Central memory CD8-positive, alpha-beta T cell (primary cell): ENCODE results near the gene PHF23.
A peak's percentile ranks its signal among the peaks of the same experiment; 100 is the strongest.

Experiments
- ATAC-seq: fragments of 150-1000 bp; cut with Tn5 transposase; replicated peaks from 2 replicates; pipeline ENCODE4 v1.10.0; 2022; ENCODE audit warnings: mild to moderate bottlenecking, moderate FRiP score, moderate number of reproducible peaks; ENCODE audit not compliant: poor library complexity, severe bottlenecking; ENCODE audit errors: extremely low read depth
- DNase-seq, 2 donors: peaks; one replicate each; pipeline ENCODE4 v3.0.0; 2021; ENCODE audit warnings: low spot score in 2 of 2
- H3K27ac Mint-ChIP-seq: one replicate; pipeline ENCODE4 v1.8.0; 2022; ENCODE audit warnings: low read depth, mild to moderate bottlenecking, moderate library complexity, mixed read lengths
- H3K27me3 Mint-ChIP-seq: one replicate; pipeline ENCODE4 v1.8.0; 2022; ENCODE audit warnings: mixed read lengths
- H3K36me3 Mint-ChIP-seq: one replicate; pipeline ENCODE4 v1.8.0; 2022; ENCODE audit warnings: mild to moderate bottlenecking, moderate library complexity, mixed read lengths; ENCODE audit not compliant: insufficient read depth
- H3K4me1 Mint-ChIP-seq: one replicate; pipeline ENCODE4 v1.8.0; 2022; ENCODE audit warnings: mixed read lengths
- H3K4me3 Mint-ChIP-seq: one replicate; pipeline ENCODE4 v1.8.0; 2022; ENCODE audit warnings: mild to moderate bottlenecking, moderate library complexity, mixed read lengths
- H3K9me3 Mint-ChIP-seq: one replicate; pipeline ENCODE4 v1.8.0; 2022; ENCODE audit warnings: mixed read lengths

PHF23 gene

GRCh38 chr17:7208754-7209460 lies 30.4 kb downstream of the PHF23 start:
- H3K9me3 Mint-ChIP-seq, result no peaks in the 10 kb centered on the region
- DNase-seq, result no peak
- no peak overlapping the region for H3K4me3 Mint-ChIP-seq
- no peak for ATAC-seq
- H3K4me1 Mint-ChIP-seq, result peaks cover 34% of the 10 kb centered on the region
- peaks cover 50% of the 10 kb centered on the region for H3K27me3 Mint-ChIP-seq
- H3K36me3 Mint-ChIP-seq, result peaks cover 17% of the 10 kb centered on the region
- peak overlapping the region; percentile 54 for H3K27ac Mint-ChIP-seq

DNA sequence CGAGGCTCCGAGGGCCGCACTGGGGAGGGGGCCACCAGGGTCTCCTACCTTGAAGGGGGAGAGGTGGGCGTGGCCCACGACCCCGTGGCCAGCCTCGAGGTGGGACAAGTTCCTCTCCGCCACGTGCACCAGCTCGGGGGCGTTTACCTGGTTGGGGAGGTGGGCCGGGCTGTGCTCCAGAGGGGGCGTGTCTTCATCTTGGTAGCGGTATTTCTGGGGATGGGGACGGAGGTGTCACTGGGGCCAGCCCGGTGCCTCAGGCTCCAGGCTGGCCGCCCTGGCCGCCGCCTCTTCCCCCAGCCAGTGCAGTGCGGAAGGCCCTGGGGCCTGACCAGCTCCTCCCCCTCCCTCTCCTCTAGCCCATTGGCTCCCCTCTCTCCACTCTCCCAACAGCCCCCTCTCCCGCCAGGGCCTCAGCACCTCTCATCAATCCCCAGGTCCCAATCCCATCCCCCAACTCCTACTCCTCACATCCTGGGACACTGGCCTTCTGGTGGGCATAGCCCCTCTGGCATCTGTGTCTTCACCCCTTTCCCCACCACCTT lies 31.2 kb downstream of the PHF23 start:
- Mint-ChIP-seq H3K4me3 (no peak overlapping the region), H3K36me3 (peaks cover 14% of the 10 kb centered on the region), H3K27me3 (peaks cover 43% of the 10 kb centered on the region), H3K4me1 (peaks cover 29% of the 10 kb centered on the region), H3K27ac (peak overlapping the region; percentile 54), H3K9me3 (no peaks in the 10 kb centered on the region)
- ATAC-seq (no peak), DNase-seq (no peak)

DNA sequence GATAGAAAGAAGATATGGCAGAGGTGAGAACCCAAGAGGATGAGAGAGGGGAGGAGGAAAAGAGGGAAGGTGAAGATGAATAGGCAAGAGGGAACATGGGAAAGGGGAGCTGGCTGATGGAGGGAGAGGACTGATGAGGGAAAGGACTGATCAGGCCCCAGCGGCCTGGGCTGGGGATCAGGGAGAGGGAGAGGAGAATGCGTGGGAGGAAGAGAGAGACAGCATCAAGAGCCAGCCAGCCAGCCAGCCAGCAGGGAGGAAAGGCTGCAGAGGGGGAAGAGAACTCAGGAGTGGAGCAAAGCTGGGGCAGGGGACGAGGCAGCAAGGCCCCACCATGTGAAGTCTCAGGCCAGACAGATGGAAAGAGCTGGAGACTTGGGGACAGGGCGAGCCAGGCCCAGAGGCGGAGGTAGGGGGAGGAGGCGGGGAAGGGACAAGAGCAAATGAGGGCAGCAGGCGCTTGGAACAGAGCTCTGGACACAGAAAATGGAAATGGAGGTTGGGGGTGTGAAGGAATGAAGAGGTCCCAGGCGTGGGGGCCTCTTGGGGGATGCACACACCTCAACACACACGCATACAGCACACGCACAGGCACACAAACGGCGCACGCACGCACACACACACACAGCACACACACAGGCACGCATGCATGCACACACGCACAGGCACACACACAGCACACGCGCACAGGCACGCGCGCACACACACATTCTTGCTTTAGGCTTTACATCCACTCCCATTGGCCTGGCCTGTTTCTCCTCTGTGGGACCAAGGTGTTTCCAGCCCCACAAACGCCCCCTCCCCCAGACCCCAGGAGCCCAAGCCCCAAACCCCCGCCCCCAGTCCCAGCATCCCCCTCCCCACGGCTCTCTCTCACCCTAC lies 31.9 kb downstream of the PHF23 start:
- Mint-ChIP-seq H3K4me3 (no peak overlapping the region), H3K27me3 (peaks cover 39% of the 10 kb centered on the region), H3K27ac (peak overlapping the region; percentile 94), H3K4me1 (peaks cover 29% of the 10 kb centered on the region), H3K9me3 (no peaks in the 10 kb centered on the region), H3K36me3 (peaks cover 16% of the 10 kb centered on the region)
- DNase-seq (no peak), ATAC-seq (no peak)

DNA sequence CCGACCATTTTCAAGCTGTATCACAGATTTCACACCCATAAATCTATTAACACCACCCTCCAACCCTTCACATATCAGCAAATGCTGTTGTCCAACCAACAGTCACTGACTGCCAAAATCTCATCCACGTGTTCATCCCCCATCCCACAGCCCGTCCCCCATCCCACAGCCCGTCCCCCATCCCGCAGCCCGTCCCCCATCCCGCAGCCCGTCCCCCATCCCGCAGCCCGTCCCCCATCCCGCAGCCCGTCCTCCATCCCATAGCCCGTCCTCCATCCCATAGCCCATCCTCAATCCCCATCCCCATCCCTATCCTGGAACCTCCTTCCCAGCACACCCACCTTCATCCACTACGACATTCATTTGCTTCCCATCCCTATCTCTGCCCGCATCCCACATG lies 33.7 kb downstream of the PHF23 start:
- peak overlapping the region; percentile 77 for H3K4me3 Mint-ChIP-seq
- no peaks in the 10 kb centered on the region for H3K9me3 Mint-ChIP-seq
- H3K27ac Mint-ChIP-seq, result peak overlapping the region; percentile 94
- H3K27me3 Mint-ChIP-seq, result peaks cover 21% of the 10 kb centered on the region
- no peak for DNase-seq
- peaks cover 29% of the 10 kb centered on the region for H3K4me1 Mint-ChIP-seq
- H3K36me3 Mint-ChIP-seq, result peaks cover 14% of the 10 kb centered on the region
- ATAC-seq, result no peak

GRCh38 chr17:7204828-7205461 lies 34.3 kb downstream of the PHF23 start:
- peak overlapping the region; percentile 77 for H3K4me3 Mint-ChIP-seq
- ATAC-seq (peak; percentile 85), DNase-seq (peak; percentile 93 to 99)
- no peaks in the 10 kb centered on the region for H3K9me3 Mint-ChIP-seq
- H3K27me3 Mint-ChIP-seq, result peaks cover 15% of the 10 kb centered on the region
- peak overlapping the region; percentile 94 for H3K27ac Mint-ChIP-seq
- peaks cover 29% of the 10 kb centered on the region for H3K4me1 Mint-ChIP-seq
- H3K36me3 Mint-ChIP-seq, result peaks cover 14% of the 10 kb centered on the region

DNA sequence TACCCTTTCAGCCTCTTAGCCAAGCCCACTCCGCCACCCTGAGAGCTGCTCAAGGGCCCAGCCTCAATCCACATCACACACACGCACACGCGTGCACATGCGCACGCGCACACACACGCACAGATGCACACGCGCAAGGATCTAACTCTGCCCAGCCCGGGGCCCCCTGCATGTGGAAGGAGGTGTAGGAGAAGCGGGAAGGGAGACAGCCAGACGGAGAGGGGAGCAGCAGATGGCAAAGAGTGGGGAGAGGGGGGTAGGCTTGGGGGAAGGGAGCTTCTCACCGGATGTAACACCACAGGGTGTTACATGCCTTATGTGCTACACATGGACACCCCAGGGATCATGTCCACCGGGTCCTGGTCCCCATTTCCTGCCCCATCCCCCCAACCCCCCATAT lies 34.9 kb downstream of the PHF23 start:
- DNase-seq (no peak), ATAC-seq (peak; percentile 27)
- Mint-ChIP-seq H3K4me1 (peaks cover 29% of the 10 kb centered on the region), H3K4me3 (peak overlapping the region; percentile 77), H3K36me3 (peaks cover 14% of the 10 kb centered on the region), H3K27me3 (peaks cover 10% of the 10 kb centered on the region), H3K9me3 (no peaks in the 10 kb centered on the region), H3K27ac (peak overlapping the region; percentile 94)

DNA sequence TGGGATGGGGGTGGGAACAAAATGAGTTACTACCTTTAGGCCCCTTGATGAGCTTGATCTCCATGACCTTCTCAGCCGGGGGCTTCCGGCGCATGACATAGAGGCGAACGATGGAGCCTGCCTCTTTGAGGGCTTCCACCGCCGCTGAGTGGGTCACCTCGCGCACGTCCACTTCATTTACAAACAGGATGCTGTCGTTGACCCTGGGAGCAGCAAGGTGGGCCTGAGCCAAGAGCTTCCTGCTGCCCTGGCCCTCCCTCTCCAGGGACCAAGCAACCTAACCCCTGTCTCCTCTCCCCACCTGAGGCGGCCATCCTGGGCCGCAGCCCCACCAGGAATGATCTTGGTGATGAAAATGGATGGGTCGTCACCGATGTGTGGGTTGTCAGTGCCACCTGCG lies 35.9 kb downstream of the PHF23 start:
- DNase-seq (no peak), ATAC-seq (no peak)
- Mint-ChIP-seq H3K9me3 (no peaks in the 10 kb centered on the region), H3K4me1 (peaks cover 29% of the 10 kb centered on the region), H3K4me3 (peak overlapping the region; percentile 77), H3K27me3 (peaks cover 3% of the 10 kb centered on the region), H3K36me3 (peaks cover 14% of the 10 kb centered on the region), H3K27ac (peak overlapping the region; percentile 94)

- Mint-ChIP-seq H3K27ac (no peak overlapping the region), H3K9me3 (no peaks in the 10 kb centered on the region), H3K27me3 (no peaks in the 10 kb centered on the region)
Observed at GRCh38 chr17:7196651-7197401, 42.4 kb downstream of the PHF23 start.

GRCh38 chr17:7195971-7196370 lies 43.3 kb downstream of the PHF23 start:
- Mint-ChIP-seq H3K27me3 (no peaks in the 10 kb centered on the region), H3K4me1 (no peaks in the 10 kb centered on the region), H3K27ac (no peak overlapping the region), H3K4me3 (no peak overlapping the region), H3K9me3 (no peaks in the 10 kb centered on the region), H3K36me3 (peaks cover 5% of the 10 kb centered on the region)
- no peak for DNase-seq
- ATAC-seq, result no peak

More at GRCh38 chr17:7196651-7197401, 42.4 kb downstream of the PHF23 start:
- Mint-ChIP-seq H3K4me3 (no peak overlapping the region), H3K36me3 (peaks cover 5% of the 10 kb centered on the region), H3K4me1 (no peaks in the 10 kb centered on the region)
- ATAC-seq, result no peak
- DNase-seq, result no peak

DNA sequence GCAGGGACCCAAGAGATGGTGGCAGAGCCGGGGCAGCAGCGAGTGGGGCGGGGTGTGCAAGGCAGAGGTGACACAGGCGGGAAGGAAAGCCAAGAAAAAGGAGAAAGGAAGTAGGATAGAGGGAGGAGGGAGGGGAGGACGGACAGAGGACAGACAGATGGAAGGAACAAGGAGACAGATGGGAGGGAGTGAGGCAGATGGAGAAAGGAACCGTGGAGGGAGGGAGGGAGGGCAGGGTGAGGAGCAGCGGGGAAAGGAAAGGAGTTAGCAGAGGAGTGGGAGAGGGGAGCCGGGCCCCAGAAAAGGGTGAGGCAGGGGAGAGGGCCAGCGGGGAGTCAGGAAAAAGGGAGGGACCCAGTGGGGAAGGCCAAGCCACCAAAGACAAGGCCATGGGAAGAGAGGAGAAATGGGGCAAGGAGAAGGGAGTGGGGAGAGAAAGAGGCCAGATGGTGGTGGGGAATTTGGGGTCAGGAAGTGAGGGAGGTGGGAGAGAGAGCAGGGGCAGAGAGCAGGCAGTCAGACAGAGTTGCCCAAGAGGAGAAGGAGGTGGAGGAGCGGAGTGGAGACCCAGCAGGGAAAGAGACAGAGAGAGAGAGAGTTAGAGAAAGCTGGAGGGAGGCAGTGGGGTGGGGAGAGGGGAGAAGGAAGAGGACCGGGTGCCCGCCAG lies 46.9 kb downstream of the PHF23 start:
- Mint-ChIP-seq H3K36me3 (peaks cover 5% of the 10 kb centered on the region), H3K9me3 (no peaks in the 10 kb centered on the region), H3K4me1 (no peaks in the 10 kb centered on the region), H3K27me3 (no peaks in the 10 kb centered on the region), H3K27ac (peak overlapping the region; percentile 46), H3K4me3 (no peak overlapping the region)
- ATAC-seq (no peak), DNase-seq (no peak)

- H3K36me3 Mint-ChIP-seq, result peaks cover 5% of the 10 kb centered on the region
- no peaks in the 10 kb centered on the region for H3K9me3 Mint-ChIP-seq
- peak overlapping the region; percentile 46 for H3K27ac Mint-ChIP-seq
- ATAC-seq (no peak), DNase-seq (no peak)
- peaks cover under 1% of the 10 kb centered on the region for H3K4me1 Mint-ChIP-seq
- no peak overlapping the region for H3K4me3 Mint-ChIP-seq
- H3K27me3 Mint-ChIP-seq, result no peaks in the 10 kb centered on the region
Observed at GRCh38 chr17:7191571-7192270, 47.5 kb downstream of the PHF23 start.
